HG03354 (cell line): Measurements from ENCODE around the gene BUB1.
"Not testable (repeated sequence)": the region's sequence is repeated elsewhere in the genome, so short reads cannot be mapped to it uniquely, and the experiment has no call there.

ENCODE experiments used
- ATAC-seq: cut with Tn5 transposase; IDR thresholded peaks from one replicate; pipeline ENCODE4 v1.9.1; 2021; ENCODE audit warnings: mild to moderate bottlenecking; ENCODE audit not compliant: unreplicated experiment, poor library complexity, severe bottlenecking

Gene BUB1

GRCh38 chr2:110610613-110611250, 67.1 kb downstream of the BUB1 start:
- ATAC-seq = peak; percentile 44

- peak; percentile 48 for ATAC-seq
Observed at GRCh38 chr2:110609843-110610612, 67.8 kb downstream of the BUB1 start.

GRCh38 chr2:110608788-110609502, 68.9 kb downstream of the BUB1 start:
- ATAC-seq = not testable (repeated sequence)

- ATAC-seq = not testable (repeated sequence)
Observed at GRCh38 chr2:110605057-110605456, 72.8 kb downstream of the BUB1 start.

GRCh38 chr2:110603917-110604591, 73.8 kb downstream of the BUB1 start:
- not testable (repeated sequence) for ATAC-seq

- ATAC-seq = not testable (repeated sequence)
Observed at GRCh38 chr2:110602139-110602538, 75.7 kb downstream of the BUB1 start.

GRCh38 chr2:110591973-110592372, 85.9 kb downstream of the BUB1 start:
- ATAC-seq = not testable (repeated sequence)

- ATAC-seq = not testable (repeated sequence)
Observed at GRCh38 chr2:110589677-110590330, 88.1 kb downstream of the BUB1 start.

- not testable (repeated sequence) for ATAC-seq
Observed at GRCh38 chr2:110588520-110588919, 89.3 kb downstream of the BUB1 start.
